ENCODE results near the gene RHOT2.

GRCh38 chr16:708019-708418 is 40.1 kb downstream of the RHOT2 start:
- TF ChIP-seq, protein P1, sequence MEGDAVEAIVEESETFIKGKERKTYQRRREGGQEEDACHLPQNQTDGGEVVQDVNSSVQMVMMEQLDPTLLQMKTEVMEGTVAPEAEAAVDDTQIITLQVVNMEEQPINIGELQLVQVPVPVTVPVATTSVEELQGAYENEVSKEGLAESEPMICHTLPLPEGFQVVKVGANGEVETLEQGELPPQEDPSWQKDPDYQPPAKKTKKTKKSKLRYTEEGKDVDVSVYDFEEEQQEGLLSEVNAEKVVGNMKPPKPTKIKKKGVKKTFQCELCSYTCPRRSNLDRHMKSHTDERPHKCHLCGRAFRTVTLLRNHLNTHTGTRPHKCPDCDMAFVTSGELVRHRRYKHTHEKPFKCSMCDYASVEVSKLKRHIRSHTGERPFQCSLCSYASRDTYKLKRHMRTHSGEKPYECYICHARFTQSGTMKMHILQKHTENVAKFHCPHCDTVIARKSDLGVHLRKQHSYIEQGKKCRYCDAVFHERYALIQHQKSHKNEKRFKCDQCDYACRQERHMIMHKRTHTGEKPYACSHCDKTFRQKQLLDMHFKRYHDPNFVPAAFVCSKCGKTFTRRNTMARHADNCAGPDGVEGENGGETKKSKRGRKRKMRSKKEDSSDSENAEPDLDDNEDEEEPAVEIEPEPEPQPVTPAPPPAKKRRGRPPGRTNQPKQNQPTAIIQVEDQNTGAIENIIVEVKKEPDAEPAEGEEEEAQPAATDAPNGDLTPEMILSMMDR (IDR thresholded peaks at IDR 0.05): no peak
- TF ChIP-seq POLR2A (IDR thresholded peaks at IDR 0.05): no peak
